IPS DF 4.7 (cell line): ENCODE results near the gene MAP3K20.
"Not testable (repeated sequence)": the region's sequence is repeated elsewhere in the genome, so short reads cannot be mapped to it uniquely, and the experiment has no call there.

Source experiments
- DNase-seq: peaks from one replicate; pipeline ENCODE4 v3.0.0-alpha.2; 2013; ENCODE audit warnings: low spot score; ENCODE audit errors: extremely low read depth

MAP3K20 gene

DNA sequence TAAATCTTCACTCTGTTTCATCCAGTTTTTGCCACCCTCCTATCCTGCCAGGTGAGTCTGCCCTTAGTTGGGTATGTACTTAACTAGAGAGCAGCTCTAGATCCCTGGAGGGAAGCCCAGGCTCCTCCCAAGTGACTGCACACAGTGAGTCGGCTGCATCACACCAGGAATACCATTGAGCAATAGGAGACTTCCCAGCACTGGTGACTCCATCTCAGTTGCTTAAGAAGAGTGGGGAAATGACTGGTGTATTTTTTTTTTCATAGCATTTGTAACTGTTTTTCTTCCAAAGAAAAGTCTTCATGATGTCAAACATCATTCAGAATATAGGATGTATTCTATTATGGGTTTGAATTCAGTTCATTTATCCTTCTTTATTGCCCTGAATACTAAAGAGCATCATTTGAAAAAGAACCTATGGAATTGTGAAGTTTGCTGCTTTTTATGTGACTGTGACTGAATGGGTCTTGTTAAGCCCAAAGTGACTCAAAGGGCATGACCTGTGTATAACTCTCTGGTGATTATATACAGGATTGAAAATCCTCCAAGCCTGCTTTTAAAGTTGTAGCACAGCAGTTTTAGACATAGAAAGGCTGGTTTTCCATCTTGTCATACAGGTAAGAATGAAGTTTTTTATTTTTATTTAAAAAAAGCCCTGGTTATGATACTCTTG is 84.3 kb downstream of the MAP3K20 start:
- DNase-seq = no peak

DNA sequence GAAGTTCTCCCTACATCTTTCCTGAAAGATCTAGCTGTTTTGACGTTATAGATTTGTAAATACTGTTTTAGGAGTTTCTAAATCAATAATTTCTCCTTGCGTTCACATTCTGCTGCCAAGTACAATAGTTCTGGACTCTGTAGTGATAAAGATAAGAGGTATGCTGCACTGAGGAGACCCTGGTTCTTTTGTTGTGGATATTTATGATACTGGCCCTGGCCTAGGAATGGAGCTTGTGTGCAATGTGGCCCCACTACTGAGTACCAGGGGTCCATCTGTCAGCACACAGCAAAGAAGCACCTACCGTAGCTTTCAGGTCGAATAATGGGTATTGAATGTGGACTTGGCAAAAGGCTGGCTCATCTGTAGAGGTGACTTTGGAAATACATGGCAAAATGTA is 85.0 kb downstream of the MAP3K20 start:
- no peak for DNase-seq

DNA sequence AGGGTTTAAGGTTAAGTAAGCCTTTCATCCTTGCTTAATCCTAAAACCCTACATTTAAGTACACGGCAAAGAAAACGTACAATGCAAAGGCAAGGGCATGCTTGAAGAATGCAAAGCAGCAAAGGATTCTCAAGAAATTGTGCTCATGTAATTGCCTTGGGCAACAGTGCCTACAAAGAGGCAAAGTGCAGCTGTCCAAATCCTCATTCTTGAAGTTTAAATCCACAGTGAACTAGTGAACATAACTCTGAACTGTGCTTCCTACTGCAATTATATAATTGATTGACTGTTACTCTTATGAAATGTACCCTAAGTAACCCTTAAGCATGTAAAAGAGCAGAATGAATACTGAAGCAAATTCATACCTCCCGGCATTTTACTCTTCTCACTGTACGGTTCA is 85.4 kb downstream of the MAP3K20 start:
- no peak for DNase-seq

DNA sequence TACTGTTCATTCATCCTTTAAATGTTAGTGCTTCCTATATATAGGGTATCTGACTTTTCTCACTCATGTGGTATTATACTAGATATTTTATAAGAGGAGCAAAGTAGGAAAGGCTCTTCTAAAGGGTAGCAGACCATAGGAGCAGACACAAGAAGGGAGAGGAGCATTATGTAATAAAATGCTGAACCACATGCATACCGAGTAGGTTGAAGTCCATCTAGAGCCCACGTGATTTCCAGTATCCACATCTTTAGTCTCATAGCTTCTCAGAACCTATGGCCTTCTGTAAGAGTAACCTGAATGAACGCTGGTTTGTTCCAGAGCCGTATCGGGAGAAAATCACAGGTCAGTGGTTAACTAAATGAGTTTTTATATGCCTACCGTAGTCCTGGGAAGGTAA is 85.9 kb downstream of the MAP3K20 start:
- no peak for DNase-seq

DNA sequence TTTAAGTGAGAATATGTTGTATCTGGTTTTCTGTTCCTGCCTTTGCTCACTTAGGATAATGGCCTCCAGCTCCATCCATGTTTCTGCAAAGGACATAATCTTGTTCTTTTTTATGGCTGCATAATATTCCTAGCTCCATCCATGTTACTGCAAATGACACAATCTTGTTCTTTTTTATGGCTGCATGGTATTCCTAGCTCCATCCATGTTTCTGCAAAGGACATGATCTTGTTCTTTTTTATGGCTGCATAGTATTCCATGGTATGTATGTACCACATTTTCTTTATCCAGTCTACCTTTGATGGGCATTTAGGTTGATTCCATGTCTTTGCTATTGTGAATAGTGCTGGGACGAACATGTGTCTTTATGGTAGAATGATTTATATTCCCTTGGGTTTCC is 87.7 kb downstream of the MAP3K20 start:
- not testable (repeated sequence) for DNase-seq

DNA sequence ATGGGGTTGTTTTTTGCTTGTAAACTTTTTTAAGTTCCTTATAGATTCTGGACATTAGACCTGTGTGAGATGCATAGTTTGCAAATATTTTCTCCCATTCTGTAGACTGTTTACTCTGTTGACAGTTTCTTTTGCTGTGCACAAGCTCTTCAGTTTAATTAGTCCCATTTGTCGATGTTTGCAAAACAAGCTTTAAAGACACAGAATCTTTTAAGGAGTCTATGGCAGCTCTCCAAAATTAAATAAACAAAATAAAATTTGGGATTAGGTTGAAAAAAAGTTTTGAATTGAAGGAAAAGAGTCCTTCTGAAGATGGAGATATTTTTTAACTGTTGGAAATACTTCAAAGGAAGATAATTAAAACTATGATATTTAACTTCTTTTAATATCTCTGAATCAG is 88.8 kb downstream of the MAP3K20 start:
- no peak for DNase-seq

DNA sequence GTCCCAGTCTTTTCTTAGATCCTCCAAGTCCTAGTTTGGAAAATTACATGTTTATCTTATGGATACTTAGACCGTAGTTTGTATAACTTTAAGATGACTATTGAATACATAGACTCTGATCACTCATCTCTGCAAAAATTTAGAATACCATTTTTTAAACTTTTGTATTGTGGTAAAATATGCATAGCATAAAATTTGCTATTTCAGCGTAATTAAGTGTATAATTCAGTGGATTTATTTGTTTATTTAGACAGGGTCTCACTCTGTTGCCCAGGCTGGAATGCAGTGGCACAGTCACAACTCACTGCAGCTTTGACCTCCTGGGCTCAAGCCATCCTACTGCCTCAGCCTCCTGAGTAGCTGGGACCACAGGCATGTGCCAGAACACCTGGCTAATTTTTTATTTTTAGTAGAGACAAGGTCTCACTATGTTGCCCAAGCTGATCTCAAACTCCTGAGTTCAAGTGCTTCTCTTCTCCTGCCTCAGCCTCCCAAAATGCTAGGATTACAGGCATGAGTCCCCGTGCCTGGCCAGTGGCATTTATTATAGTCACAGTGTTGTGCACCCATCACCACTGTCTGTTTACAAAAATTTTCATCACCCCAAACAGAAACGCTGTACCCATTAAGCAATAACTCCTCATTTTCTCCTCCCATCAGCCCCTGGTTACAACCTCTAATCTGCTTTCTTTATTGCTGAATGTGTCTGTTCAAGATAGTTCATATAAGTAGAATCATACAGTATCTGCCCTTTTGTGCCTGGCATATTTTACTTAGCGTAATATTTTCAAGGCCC is 90.0 kb downstream of the MAP3K20 start:
- no peak for DNase-seq

DNA sequence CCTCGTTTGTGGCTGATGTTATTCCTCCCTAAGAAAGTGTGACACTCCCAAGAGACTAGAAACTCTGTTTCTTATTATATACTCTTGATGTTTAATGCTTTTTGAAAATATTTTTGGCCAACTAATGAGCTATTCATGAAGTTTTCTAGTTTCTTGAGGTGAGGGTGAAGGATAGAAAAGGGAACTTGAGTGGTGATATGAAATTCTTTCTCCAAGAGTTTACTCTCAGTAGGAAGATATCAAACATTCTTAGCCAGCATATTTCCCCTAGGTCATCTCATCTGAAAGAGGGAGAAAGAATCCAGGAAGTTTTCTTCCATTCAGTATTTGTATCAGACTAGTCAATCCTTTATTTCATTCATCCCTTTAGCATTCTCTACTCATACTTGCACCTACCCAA is 95.7 kb downstream of the MAP3K20 start:
- no peak for DNase-seq

DNA sequence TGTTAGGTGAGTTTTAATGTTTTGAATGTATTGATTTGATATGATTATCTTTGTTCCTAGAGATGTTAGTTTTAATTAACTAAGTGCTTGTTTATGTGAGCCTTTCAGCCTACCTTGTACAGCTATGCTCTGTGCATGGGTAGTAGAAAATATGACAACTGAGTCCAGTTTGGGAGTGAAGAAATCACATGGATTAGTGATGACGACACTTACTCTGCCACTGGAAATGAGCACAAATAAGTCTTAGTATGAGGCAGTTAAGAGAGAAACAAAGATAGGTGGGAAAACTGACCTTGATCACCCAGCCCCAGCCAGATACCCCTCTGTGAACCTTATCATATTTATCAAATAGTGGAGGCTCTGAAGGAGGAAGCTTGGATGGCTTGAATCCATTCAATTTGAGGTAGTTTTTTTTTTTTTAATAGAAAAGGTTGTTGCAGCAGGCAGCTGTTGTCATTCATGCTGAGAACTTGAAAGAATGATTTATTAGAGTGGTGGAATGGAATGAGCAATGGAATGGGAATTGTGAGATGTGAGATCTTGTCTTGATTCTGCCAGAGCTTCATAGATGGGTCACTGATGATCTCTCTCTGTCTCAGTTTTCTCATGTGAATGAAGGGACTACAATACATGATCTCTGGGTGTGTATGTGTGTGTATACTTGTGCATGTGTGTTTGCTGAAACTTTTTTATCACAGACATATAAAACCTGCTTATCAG is 96.4 kb downstream of the MAP3K20 start:
- DNase-seq = no peak

DNA sequence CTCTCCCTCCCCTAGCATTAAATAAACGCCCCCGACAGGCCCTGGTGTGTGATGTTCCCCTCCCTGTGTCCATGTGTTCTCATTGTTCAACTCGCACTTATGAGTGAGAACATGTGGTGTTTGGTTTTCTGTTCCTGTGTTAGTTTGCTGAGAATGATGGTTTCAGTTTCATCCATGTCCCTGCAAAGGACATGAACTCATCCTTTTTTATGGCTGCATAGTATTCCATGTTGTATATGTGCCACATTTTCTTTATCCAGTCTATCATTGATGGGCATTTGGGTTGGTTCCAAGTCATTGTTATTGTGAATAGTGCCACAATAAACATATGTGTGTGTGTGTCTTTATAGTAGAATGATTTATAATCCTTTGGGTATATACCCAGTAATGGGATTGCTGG is 98.7 kb downstream of the MAP3K20 start:
- DNase-seq = not testable (repeated sequence)

DNA sequence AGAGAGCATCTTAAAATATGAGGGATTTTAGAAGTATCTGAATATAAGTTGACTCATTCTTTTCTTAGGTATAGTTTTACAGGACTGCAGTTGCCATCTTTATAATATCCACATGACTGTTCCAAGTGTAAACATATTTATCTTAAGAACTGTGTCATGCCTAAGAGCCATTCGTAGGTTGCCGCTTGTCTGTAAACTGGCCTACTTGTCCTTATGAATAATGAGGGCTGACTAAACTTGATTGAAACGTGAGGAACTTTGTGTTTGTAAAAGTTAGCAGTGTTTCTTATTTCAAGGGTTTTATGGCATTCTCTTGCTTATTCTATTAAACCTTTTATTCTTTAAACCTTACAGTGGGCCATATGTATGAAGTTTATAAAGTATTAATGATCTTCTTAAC is 99.6 kb downstream of the MAP3K20 start:
- no peak for DNase-seq

DNA sequence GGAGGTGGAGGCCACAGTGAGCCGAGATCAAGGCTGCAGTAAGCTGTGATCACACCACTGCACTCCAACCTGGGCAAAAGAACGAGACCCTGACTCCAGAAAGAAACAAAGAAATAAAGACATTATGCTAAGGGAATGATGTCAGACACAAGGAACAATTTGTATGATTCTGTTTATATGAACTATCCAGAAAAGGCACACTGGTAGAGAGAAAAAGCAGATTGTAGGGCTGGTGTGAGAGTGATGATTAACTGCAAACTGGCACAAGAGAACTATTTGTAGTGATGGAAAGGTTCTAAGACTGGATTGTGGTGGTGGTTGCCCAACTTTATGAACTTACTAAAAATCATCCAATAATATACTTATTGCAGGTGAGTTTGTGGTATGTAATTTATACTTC is 106.3 kb downstream of the MAP3K20 start:
- DNase-seq = no peak

DNA sequence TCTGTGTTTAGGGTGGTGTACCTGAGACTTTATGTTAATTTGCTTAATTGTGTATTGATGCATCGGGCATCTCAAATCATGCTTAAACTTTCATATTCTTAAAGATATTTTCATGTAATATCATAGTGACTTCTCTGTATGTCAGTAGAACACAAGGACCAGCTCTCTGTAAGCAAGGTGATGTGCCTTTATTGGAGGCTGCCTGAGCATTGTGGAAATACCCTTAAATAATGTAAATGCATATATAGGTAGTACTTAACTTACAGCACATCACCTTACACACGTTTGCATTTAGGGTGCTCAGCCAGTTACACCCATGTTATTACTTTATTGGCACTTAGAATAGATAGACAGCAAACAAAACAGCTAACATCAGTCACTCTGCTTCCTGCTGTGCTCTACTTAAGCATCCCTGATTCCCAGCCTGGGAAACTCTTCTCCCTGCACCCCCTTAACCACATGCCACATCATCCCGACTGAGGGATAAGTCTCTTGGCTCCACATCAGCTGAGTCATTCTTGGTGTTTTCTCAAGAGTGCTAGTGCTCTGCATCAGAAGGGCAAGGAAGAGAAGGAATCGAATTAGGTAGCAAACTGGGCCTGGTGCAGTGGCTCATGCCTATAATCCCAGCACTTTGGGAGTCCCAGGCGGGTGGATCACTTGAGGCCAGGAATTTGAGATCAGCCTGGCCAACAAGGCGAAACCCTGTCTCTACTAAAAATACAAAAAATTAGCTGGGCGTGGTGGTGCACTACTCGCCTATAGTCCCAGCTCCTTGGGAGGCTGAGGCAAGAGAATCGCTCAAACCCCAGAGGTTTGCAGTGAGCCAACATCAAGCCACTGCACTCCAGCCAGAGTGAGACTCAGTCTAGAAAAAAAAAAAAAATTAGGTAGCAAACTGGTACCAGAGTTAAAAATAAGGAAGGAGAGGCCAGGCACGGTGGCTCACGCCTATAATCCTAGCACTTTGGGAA is 108.7 kb downstream of the MAP3K20 start:
- no peak for DNase-seq

DNA sequence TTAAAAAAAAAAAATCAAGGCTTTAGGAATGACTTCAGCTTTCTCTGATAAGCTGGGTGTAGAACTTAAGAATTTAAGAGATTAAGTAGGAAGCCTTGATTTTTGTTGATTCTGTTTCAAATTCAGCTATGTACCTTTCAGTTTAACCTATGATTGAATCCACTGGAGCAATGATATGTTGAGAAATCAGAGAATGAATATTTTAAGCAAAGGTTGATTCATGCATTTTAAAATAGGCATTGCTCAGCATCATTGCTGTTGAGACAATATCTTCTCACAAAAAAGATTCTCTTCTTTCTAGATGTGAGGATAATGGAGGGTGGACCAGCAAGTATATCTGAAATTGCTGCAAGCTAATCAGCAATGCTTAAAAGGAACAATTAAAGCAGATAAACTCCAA is 109.8 kb downstream of the MAP3K20 start:
- no peak for DNase-seq

DNA sequence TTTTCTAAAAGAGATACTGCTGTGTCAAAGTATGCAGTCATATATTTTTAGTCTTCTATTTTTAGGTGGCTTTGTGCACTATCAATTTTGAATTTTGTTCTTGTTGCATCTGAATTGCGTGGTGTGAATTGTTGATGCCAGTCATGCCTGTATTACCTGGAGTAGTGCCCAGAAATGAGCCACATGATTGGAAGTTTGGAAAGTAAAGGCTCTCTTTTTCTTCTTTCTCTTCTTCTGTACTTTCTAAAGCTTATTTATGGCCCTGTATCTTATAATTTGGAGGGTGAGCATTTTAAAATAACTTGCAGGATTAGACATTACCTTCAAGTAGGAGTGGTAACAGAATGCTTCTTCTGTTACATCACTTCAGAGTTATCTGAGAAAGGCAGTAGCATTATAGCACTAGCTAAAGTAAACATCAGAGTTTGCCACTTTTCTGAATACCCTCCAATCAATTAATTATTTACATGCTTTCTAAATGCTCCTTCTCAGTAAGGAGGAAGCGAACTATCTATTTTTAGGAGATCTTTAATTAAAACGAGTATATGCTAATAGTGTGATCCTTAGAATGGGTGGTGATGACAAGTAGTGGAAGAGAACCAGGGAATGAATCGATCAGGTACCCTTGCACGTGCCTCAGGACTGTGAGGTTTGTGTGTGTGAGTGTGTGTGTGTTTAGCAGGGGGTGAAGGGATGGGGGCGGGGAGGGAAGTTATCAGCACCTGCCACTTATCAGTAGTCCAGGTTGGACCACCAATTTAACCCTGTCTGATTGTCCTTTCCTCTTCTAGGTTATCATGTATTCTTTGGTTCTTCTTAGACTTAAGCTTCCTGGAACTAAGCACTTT is 112.5 kb downstream of the MAP3K20 start:
- DNase-seq = no peak

DNA sequence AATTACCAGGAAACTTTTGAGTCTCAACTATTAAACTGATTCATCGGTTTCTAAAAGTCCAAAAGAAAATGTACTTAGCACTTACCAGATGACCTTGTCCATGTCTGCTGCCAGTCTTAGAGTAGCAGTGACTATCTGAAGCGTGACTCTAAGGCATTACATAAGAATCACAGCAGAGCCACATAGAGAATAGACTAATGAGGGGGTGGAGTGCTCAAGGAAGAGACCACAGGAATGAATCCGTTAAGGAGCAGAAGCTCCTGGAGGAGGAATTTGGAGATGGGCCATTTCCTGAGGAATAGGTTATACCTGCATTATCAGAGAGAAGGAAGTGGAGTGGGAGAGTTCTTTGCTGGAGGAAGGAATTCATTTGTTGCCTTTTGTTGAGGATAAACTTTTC is 116.0 kb downstream of the MAP3K20 start:
- DNase-seq = no peak

DNA sequence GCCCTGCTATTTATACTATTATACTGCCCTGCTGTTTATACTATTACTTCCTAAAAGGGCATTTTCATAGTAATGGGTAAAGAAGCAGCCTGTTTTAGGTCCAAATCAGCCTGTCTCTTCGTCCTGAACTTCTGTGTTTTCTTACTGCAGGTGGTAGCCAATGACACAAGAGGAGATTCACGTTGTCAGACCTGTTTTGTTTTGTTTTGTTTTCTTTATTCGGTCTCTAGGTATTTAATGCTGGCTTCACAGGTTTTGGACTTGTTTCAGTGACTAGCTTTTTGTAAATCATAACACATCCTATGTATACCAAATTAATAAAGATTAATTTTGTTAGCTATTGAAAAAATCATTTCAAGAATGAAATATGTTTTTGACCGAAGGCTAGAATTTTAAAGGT is 116.4 kb downstream of the MAP3K20 start:
- no peak for DNase-seq

DNA sequence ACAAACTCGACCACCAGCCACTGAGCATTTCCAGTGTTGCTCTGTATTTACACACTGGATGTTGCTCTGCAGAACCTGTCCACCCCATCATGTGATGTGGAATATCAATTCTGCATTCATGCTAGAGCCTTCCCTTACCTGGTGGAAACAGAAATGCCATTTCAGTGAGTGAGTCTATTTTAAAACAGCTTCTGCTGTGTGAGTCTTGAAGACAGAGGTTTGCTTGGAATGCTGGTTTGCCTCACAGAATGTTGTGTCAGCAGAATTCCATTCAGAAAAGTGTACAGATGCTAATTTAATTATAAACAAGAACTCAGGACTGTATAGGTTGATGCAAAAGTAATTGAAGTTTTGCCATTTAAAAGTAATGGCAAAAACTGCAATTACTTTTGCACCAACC is 118.3 kb downstream of the MAP3K20 start:
- DNase-seq = no peak

DNA sequence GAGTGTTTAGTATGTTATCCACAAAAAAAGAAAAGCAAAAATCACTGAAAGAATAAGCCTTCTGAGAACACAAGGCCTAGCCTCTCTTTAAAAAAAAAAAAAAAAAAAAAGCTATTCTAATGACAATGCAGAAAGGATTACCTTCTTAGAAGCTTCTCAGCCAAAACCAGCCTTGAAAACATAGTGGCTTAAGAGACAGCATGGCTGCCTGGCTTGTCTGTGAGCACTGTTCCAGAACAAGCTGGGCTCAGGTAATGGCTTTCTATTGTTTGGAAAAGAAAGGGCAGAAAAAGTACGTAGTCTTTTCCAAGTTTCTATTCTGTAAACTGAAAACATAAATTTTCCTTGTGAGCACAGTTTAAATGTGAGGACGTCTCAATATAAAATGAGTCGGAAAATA is 119.5 kb downstream of the MAP3K20 start:
- no peak for DNase-seq

DNA sequence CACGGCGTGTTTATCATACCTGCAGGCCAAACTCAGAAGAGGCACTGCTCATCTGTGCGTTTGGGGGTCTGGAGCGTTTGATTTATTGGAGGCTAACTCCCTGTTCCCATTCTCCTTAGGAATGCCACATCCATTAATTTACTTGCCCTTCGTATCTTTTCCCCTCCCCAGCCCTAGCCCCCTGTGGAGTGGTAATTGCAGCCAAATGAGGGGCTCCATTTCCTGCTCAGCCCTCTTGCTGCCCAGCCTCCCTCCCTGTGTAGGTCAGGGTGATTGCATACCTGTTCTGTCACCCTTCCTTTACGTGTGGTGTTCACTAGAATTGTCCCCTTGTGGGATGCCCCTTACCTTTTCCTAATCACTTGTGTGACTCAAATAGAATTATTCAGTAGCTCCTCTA is 120.4 kb downstream of the MAP3K20 start:
- no peak for DNase-seq
